GM21515 (cell line): ENCODE results near the gene RARG.
"Not testable (repeated sequence)": the region's sequence is repeated elsewhere in the genome, so short reads cannot be mapped to it uniquely, and the experiment has no call there.

Experiments used
- ATAC-seq: cut with Tn5 transposase; IDR thresholded peaks from one replicate; pipeline ENCODE4 v1.9.1; 2021; ENCODE audit not compliant: unreplicated experiment

Gene RARG

GRCh38 chr12:53173085-53173715, 58.8 kb downstream of the RARG start:
- ATAC-seq, result no peak

- no peak for ATAC-seq
Measured at GRCh38 chr12:53172352-53172751, 59.7 kb downstream of the RARG start.

DNA sequence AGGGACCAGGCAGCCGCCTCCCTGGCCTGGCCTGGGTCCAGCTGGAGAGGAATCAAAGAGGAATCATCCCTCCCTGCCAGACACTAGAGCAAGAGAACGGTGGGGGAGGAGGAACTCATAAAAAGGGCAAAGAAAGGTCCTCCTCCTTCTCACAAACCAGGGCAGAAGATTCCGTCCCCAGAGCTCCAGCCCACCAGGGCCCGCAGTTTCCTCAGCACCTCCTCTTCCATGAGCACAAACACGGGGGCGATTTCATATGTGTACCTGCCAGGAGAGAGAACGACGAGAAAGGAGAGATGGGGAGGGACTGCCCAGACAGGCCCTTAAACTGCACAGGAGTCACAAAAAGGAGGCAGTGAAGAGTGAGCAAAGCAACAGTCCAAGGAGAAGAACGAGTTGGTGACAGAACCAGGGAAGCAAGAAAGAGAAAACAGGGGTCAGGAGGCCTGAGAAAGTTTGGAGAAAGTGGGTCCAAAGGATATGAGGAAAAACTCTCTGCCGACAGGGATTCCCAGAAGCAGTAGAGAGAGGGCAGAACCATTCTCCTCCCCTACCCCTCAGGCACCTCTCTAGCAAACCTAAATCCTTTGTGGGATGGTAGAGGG, 60.2 kb downstream of the RARG start:
- no peak for ATAC-seq

GRCh38 chr12:53170876-53171724, 60.9 kb downstream of the RARG start:
- ATAC-seq, result no peak

GRCh38 chr12:53170215-53170614, 61.8 kb downstream of the RARG start:
- no peak for ATAC-seq

GRCh38 chr12:53169644-53170043, 62.4 kb downstream of the RARG start:
- ATAC-seq, result no peak

DNA sequence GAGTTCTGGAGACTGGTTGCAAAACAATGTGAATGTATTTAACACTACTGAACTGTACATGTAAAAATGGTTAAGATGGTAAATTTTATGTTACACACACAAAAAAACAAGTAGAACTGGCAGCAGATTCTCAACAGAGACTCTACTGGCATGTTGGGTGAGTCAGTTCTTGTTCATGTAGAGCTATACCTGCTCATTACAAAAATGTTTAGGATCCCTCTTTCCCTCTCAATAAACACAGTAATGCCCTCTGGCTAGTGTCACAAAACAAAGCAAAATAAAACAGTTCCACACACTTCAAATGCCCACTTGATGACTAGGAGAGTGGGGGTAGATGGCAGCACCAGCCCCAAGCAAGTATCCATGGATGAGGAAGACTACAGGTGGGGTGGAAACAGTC, 65.2 kb downstream of the RARG start:
- ATAC-seq, result no peak

DNA sequence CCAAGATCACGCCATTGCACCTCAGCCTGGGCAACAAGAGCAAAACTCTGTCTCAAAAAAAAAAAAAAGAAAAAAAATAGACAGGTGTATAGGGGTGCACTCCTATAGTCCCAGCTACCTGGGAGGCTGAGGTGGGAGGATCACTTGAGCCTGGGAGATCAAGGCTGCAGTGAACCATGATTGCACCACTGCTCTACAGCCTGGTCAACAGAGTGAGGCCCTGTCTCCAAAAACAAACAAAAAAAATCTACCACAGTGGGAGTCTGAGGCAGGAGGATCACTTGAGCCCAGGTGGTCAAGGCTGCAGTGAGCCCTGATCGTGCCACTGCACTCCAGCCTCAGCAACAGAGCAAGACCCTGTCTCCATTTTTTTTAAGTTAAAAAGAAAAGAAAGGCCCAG, 69.0 kb downstream of the RARG start:
- not testable (repeated sequence) for ATAC-seq

DNA sequence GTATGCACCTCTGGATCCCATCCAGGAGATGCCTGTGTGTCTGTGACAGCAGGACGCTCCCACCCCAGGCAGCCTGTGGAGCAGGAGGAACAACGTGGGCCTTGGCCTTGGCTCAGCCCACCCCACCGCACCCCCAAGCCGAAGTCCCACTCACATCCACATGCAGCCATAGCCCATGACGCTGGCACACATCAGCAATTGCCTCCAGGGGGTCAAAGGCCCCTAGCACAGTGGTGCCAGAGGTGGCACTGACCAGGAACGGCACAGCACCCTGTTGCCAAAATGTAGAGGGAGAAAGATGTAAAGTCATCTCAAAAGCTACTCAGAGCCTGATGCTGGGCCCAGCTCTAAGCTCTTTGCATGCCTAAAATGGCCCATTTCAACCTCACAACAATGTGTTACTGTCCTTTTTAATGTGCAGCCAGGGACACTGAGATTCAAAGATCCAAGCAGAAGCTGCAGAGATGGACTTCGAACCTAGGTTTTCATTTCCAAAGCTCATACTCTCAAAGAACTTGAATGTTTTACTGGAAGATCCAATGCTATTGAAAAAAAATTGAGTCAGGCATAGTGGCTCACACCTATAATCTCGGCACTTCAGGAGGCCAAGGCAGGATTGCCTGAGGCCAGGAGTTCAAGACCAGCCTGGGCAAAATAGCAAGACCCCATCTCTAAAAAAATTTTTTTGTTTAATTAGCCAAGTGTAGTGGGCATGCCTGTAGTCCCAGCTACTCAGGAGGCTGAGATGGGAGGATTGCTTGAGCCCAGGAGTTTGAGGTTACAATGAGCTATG, 70.7 kb downstream of the RARG start:
- ATAC-seq, result no peak

GRCh38 chr12:53160673-53161072, 71.3 kb downstream of the RARG start:
- no peak for ATAC-seq
